ENCODE measurements around the gene CEP55.

CEP55 gene

DNA sequence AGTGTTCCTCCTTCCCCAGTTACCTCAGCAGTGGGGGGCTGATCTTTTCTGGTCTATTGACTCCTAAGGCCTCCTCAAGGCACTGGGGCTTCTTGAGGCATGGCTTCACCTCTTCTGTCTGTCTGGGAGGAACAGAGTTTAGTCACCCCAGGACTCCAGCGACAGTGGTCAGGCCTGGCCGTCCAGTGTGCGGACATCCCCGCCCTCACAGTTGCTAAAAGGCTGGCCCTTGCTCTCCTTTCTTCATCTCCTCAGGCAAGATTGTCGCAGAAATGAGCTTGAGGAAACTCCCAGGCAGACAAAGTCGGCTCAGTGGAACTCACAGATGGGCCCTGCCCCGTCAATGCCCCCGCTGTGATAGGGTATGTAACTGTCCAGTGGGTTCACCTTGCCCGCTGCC, 63.1 kb downstream of the CEP55 start:
- DNase-seq (ENCODE audit: extremely low read depth in 1 of 2, low read depth in 1 of 2), result no peak

- no peak for DNase-seq (ENCODE audit: extremely low read depth in 1 of 2, low read depth in 1 of 2)
Measured at GRCh38 chr10:93560541-93560940, 64.1 kb downstream of the CEP55 start.

GRCh38 chr10:93565446-93565845, 69.0 kb downstream of the CEP55 start:
- no peak for DNase-seq (ENCODE audit: extremely low read depth in 1 of 2, low read depth in 1 of 2)

GRCh38 chr10:93566435-93567276, 70.2 kb downstream of the CEP55 start, which contains the start of gene FFAR4:
Gene FFAR4, plus strand, starts transcription at chr10:93566665. Its CDS starts 56 bp downstream, at chr10:93566721.
- no peak for DNase-seq (ENCODE audit: extremely low read depth in 1 of 2, low read depth in 1 of 2)

GRCh38 chr10:93567277-93568104, 71.1 kb downstream of the CEP55 start:
- no peak for DNase-seq (ENCODE audit: extremely low read depth in 1 of 2, low read depth in 1 of 2)

- DNase-seq (ENCODE audit: extremely low read depth in 1 of 2, low read depth in 1 of 2), result no peak
Measured at GRCh38 chr10:93568105-93568390, 71.6 kb downstream of the CEP55 start.

GRCh38 chr10:93570383-93570782, 74.0 kb downstream of the CEP55 start:
- DNase-seq (ENCODE audit: extremely low read depth in 1 of 2, low read depth in 1 of 2), result no peak

GRCh38 chr10:93572606-93573005, 76.2 kb downstream of the CEP55 start:
- no peak for DNase-seq (ENCODE audit: extremely low read depth in 1 of 2, low read depth in 1 of 2)

- no peak for DNase-seq (ENCODE audit: extremely low read depth in 1 of 2, low read depth in 1 of 2)
Measured at GRCh38 chr10:93573051-93573909, 76.9 kb downstream of the CEP55 start.

DNA sequence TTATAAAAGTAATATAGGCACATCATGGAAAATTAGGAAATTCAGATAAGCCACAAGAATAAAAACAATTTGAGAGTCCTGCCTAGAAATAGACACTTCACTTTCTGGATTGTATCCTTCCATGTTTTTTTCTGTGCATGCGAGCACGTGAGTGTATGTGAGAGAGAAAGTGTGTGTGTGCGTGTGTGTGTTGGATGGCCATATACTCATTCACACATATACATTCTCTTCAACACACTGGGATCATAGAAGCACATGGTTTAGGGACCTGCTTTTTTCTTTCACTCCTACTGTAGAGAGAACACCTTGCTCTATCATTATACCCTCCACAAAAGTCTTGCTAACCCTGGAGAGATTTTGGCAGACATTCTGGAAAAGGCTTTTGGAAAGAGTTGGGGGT, 77.5 kb downstream of the CEP55 start:
- DNase-seq (ENCODE audit: extremely low read depth in 1 of 2, low read depth in 1 of 2), result no peak

- no peak for DNase-seq (ENCODE audit: extremely low read depth in 1 of 2, low read depth in 1 of 2)
Measured at GRCh38 chr10:93576888-93577287, 80.5 kb downstream of the CEP55 start.

DNA sequence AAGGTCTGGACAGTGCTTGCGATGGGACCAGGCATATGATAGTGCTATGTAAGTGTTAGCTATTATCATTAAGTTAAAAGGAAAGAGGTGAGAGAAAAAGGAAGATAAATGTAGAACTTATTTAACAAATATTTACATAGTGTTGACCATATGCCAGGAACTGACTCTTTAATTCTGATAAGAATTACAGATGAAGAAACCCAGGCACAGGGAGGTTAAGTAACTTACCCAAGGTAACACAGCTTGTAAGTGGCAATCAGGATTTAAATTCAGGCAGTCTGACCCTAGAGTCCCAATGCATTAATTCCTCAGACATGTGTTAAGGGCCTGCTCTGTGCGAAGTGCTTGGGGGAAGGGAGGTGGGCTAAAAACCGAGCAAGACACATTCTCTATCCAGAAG, 81.2 kb downstream of the CEP55 start:
- no peak for DNase-seq (ENCODE audit: extremely low read depth in 1 of 2, low read depth in 1 of 2)

All from activated CD8-positive, alpha-beta memory T cell treated with anti-CD3 and anti-CD28 coated beads for 1 hour (primary cell).